BLaER1 (cell line): Measurements from ENCODE around the gene COA5.

Experiments
- H3K27ac ChIP-seq: shearing (Covaris generic); formaldehyde crosslinking; 2 replicates; pipeline ENCODE4 v1.8.1; 2022
- H3K27me3 ChIP-seq: shearing (Covaris generic); formaldehyde crosslinking; 2 replicates; pipeline ENCODE4 v1.8.1; 2022
- H3K36me3 ChIP-seq: shearing (Covaris generic); formaldehyde crosslinking; 2 replicates; pipeline ENCODE4 v1.8.1; 2022
- H3K4me1 ChIP-seq: shearing (Covaris generic); formaldehyde crosslinking; 2 replicates; pipeline ENCODE4 v1.8.1; 2022
- H3K4me2 ChIP-seq: shearing (Covaris generic); formaldehyde crosslinking; 2 replicates; pipeline ENCODE4 v1.8.1; 2022
- H3K4me3 ChIP-seq: shearing (Covaris generic); formaldehyde crosslinking; 2 replicates; pipeline ENCODE4 v1.8.1; 2022
- H3K9ac ChIP-seq: shearing (Covaris generic); formaldehyde crosslinking; 2 replicates; pipeline ENCODE4 v1.8.1; 2022
- H3K9me3 ChIP-seq: shearing (Covaris generic); formaldehyde crosslinking; 2 replicates; pipeline ENCODE4 v1.8.1; 2022
- H4K20me1 ChIP-seq: shearing (Covaris generic); formaldehyde crosslinking; 2 replicates; pipeline ENCODE4 v1.8.1; 2022
- Cebpa-rat ChIP-seq: shearing (Covaris generic); IDR thresholded peaks from 2 replicates; pipeline ENCODE4 v1.8.1; 2022

Gene COA5

DNA sequence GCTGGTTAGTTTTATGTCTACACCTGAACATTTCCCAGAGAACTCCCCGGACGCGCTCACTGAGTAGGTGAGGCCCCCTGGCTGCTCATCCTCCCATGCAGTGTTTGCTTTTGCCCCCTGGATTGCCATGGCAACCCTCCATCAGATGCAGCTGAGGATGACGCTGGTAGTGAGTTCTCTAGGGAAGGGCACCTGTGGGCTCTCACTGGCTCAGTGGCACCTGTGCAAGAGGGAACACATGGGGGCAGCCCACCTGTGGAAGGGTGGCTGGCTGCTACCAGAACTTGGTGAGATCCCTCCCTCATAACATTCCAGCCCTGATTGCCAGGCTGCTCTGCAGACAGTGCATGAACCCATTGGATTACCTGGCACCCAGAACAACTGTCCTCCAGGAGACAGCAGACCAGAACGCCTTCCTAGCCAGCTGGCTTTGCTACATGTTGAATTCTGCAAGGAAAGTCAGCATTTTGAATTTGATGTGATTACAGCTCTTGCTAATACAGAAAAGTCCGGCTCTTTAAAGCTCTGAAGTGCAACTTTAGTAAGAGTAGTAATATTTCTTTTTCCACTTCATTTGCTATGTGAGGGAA lies 21.7 kb downstream of the COA5 start:
- no peaks in the 10 kb centered on the region for H3K4me1 ChIP-seq
- H3K36me3 ChIP-seq, result peaks cover 46% of the 10 kb centered on the region
- H3K9me3 ChIP-seq, result no peaks in the 10 kb centered on the region
- H3K9ac ChIP-seq, result no peak overlapping the region
- no peaks in the 10 kb centered on the region for H4K20me1 ChIP-seq
- no peak overlapping the region for H3K27ac ChIP-seq
- H3K4me2 ChIP-seq, result no peak overlapping the region
- H3K27me3 ChIP-seq, result no peaks in the 10 kb centered on the region
- no peak for TF ChIP-seq Cebpa-rat
- H3K4me3 ChIP-seq, result no peak overlapping the region

DNA sequence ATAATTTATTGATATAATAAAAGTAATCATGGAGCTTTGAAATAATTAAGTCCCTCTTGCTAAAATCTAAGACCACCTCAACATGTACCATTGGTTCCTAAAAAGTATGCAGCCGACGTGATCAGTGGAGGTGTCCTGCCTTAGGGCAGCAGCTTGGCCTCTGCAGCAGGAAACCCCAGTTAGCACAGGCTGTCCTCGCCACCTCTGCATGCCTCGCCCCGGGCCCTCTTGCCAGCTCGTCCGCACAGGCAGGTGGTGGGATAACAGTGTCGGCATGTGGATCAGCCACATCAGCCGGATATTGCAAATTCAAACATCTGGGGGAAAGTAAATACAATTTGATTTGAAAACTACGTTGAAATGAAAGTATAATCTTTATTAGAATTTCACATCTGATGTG lies 22.9 kb downstream of the COA5 start:
- Histone ChIP-seq H3K9ac (no peak overlapping the region), H3K9me3 (no peaks in the 10 kb centered on the region), H3K27ac (no peak overlapping the region), H3K27me3 (no peaks in the 10 kb centered on the region), H3K4me2 (no peak overlapping the region), H3K4me3 (no peak overlapping the region), H4K20me1 (no peaks in the 10 kb centered on the region), H3K4me1 (peaks cover 7% of the 10 kb centered on the region; the same call in 1 of the 2 replicates), H3K36me3 (peaks cover 46% of the 10 kb centered on the region)
- TF ChIP-seq Cebpa-rat, result no peak

DNA sequence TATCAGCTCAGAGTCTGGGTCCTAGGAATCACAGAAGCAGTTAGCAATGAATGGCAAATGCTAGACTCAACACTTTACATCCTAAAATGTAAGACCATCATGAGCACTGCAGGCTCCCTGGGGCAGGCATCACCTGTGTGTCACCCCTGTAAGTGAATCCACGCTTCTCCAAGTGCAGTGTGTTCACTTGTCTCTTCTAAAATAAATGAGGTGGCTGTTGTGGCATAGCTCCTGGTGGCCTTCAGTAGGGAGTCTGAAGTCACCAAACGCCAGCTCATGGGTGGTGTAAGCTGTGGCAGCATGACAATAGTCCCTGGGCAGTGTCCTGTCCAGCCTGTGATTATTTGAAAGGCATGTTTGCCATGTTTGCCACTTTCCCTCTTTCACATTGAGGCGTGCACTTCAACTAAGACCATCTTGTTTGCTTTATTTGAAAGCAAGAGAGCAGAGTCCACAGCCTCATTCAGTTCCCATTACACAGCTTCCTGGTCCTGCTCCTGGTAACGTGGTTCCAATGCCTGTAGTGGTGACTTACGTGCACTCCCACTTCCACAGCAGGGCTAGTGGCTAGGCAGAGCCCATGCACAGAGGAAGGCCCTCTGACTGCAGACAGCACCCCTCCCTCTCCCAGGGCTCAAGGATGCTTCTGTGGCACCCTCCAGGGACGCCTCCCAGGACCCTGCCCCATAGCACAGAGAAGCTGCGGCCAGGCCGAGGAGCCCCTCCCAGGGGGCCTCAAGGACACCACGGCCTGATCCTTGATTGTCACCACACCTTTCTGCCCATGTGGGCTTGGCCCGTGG lies 24.3 kb downstream of the COA5 start:
- no peaks in the 10 kb centered on the region for H4K20me1 ChIP-seq
- H3K27ac ChIP-seq, result no peak overlapping the region
- no peak overlapping the region for H3K4me2 ChIP-seq
- H3K4me3 ChIP-seq, result no peak overlapping the region
- no peaks in the 10 kb centered on the region for H3K27me3 ChIP-seq
- TF ChIP-seq Cebpa-rat, result no peak
- H3K9me3 ChIP-seq, result no peaks in the 10 kb centered on the region
- H3K36me3 ChIP-seq, result peaks cover 57% of the 10 kb centered on the region
- peaks cover 8% of the 10 kb centered on the region; the same call in 1 of the 2 replicates for H3K4me1 ChIP-seq
- no peak overlapping the region for H3K9ac ChIP-seq

DNA sequence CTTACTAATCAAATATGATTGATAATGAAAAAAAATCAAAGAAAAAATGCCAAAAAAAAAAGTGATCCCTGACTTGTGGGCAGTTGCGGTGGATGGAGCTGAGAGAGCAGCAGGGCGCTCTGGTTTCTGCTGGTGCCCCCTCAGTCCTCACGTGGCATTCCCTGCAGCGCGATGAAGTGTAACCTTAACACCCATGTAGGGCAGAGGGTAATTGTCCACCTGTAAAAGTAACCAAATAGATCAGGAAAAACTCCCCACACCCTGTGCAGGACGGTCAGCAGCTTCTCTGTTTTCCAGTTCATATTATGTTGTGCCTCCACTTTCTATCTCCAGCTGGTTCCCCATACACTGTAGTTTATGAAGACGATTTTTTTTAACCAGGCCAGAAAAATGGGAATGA lies 25.0 kb downstream of the COA5 start:
- Histone ChIP-seq H3K9me3 (no peaks in the 10 kb centered on the region), H4K20me1 (no peaks in the 10 kb centered on the region), H3K36me3 (peaks cover 62% of the 10 kb centered on the region), H3K4me1 (peaks cover 8% of the 10 kb centered on the region; the same call in 1 of the 2 replicates), H3K27me3 (no peaks in the 10 kb centered on the region), H3K4me3 (no peak overlapping the region), H3K4me2 (no peak overlapping the region), H3K9ac (no peak overlapping the region), H3K27ac (no peak overlapping the region)
- no peak for TF ChIP-seq Cebpa-rat

- Histone ChIP-seq H3K4me3 (no peak overlapping the region), H3K36me3 (peaks cover 69% of the 10 kb centered on the region), H3K9ac (no peak overlapping the region), H3K4me1 (peaks cover 8% of the 10 kb centered on the region; the same call in 1 of the 2 replicates), H4K20me1 (no peaks in the 10 kb centered on the region), H3K9me3 (no peaks in the 10 kb centered on the region), H3K27ac (no peak overlapping the region), H3K27me3 (no peaks in the 10 kb centered on the region), H3K4me2 (no peak overlapping the region)
- TF ChIP-seq Cebpa-rat, result no peak
Measured at GRCh38 chr2:98582523-98582922, 25.8 kb downstream of the COA5 start.

- Histone ChIP-seq H3K9ac (no peak overlapping the region), H3K4me2 (no peak overlapping the region), H3K4me3 (no peak overlapping the region), H3K4me1 (peaks cover 8% of the 10 kb centered on the region; the same call in 1 of the 2 replicates), H3K36me3 (peaks cover 79% of the 10 kb centered on the region), H3K9me3 (no peaks in the 10 kb centered on the region), H3K27ac (no peak overlapping the region), H4K20me1 (no peaks in the 10 kb centered on the region), H3K27me3 (no peaks in the 10 kb centered on the region)
- no peak for TF ChIP-seq Cebpa-rat
Measured at GRCh38 chr2:98580656-98581284, 27.5 kb downstream of the COA5 start.

GRCh38 chr2:98579926-98580325 lies 28.4 kb downstream of the COA5 start:
- TF ChIP-seq Cebpa-rat, result no peak
- Histone ChIP-seq H3K36me3 (peaks cover 87% of the 10 kb centered on the region), H3K9me3 (no peaks in the 10 kb centered on the region), H3K4me1 (peaks cover 8% of the 10 kb centered on the region; the same call in 1 of the 2 replicates), H4K20me1 (no peaks in the 10 kb centered on the region), H3K9ac (no peak overlapping the region), H3K27ac (no peak overlapping the region), H3K27me3 (no peaks in the 10 kb centered on the region), H3K4me2 (no peak overlapping the region), H3K4me3 (no peak overlapping the region)

- Histone ChIP-seq H3K4me2 (no peak overlapping the region), H3K27me3 (no peaks in the 10 kb centered on the region), H3K9me3 (no peaks in the 10 kb centered on the region), H3K4me1 (peaks cover 8% of the 10 kb centered on the region; the same call in 1 of the 2 replicates), H3K9ac (no peak overlapping the region), H4K20me1 (no peaks in the 10 kb centered on the region), H3K36me3 (peaks cover 90% of the 10 kb centered on the region), H3K4me3 (no peak overlapping the region), H3K27ac (no peak overlapping the region)
- TF ChIP-seq Cebpa-rat, result no peak
Measured at GRCh38 chr2:98578231-98578630, 30.1 kb downstream of the COA5 start.

DNA sequence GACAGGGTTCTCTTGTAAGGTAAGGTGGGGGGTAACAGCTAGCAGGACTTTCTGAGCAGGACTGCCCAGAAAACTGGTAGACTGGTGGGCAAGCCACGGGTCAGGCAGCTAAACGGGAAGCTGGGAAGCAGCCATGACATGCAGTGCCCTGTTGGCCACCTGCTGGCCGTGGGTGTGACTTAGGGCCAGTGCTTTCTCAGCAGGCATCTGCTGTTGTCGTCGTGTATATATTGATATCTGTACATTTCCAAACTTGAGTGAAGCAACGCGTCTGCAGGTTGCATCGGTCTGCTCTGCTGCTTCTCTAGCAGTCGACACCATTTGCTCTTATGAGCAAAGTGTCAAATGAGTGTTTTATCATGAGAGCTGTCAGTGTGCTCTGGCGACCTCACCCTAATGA lies 31.0 kb downstream of the COA5 start:
- H3K27me3 ChIP-seq, result no peaks in the 10 kb centered on the region
- no peak for TF ChIP-seq Cebpa-rat
- H3K9me3 ChIP-seq, result no peaks in the 10 kb centered on the region
- no peaks in the 10 kb centered on the region for H4K20me1 ChIP-seq
- H3K4me2 ChIP-seq, result no peak overlapping the region
- H3K27ac ChIP-seq, result no peak overlapping the region
- no peak overlapping the region for H3K4me3 ChIP-seq
- peaks cover 8% of the 10 kb centered on the region; the same call in 1 of the 2 replicates for H3K4me1 ChIP-seq
- peaks cover 90% of the 10 kb centered on the region for H3K36me3 ChIP-seq
- H3K9ac ChIP-seq, result no peak overlapping the region
